Right renal pelvis (tissue), 4 donors: ENCODE results near the gene MYBBP1A. TPM values are rescaled to one million over a fixed set of nuclear protein-coding genes. Genes with fewer than 3 reads are reported as not detected.

Source experiments
- DNase-seq, 4 donors: peaks; one replicate each; pipeline ENCODE4 v3.0.0-alpha.2; 2013; ENCODE audit warnings: low read depth in 4 of 4, low spot score in 3 of 4, missing footprints in 1 of 4
- polyA plus RNA-seq, 4 donors: library from polyadenylated mRNA; unstranded; fragments of 120-200 nt; gene quantifications; one replicate each; pipeline ENCODE4 v1.2.1, GENCODE V29; 2013; ENCODE audit not compliant: insufficient read length in 4 of 4

The MYBBP1A gene
- polyA plus RNA-seq, 4 donors, result 34.7 to 49.4 (median 40.0) TPM

DNA sequence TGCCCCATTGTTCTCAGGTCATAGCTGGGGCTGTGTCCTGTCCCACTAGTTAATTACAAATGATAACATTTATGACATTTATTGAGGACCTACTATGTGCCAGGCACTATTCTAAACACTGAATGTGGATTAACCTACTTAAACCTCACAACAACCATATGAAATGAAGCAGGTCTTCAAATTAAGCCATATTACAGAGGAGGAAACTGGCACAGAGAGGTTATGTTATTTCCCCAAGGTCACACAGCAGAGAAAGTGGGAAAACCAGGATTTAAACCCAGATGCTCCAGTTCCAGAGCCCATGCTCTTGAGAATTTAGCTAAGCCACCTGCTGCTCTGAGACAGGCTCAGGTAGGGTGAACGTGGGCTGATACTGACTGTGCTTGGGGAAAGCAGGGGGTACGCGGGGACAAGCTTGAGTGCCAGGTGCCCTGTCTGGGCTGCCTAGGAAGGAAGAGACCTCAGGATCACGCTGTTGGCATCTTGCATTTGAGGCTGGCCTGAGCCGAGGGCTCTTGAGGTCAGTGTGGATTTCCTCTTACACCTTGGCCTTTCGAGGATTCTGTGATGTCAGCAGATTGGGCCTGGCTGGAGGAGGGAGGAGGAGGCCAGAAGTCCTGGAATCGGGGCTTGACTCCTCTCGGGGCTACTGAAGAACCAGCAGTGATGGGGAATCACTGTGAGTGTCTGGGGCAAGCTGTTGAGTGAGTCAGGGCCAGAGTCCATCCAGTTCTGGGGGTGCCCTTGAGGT is 47.6 kb downstream of the MYBBP1A start:
- DNase-seq, result no peak

DNA sequence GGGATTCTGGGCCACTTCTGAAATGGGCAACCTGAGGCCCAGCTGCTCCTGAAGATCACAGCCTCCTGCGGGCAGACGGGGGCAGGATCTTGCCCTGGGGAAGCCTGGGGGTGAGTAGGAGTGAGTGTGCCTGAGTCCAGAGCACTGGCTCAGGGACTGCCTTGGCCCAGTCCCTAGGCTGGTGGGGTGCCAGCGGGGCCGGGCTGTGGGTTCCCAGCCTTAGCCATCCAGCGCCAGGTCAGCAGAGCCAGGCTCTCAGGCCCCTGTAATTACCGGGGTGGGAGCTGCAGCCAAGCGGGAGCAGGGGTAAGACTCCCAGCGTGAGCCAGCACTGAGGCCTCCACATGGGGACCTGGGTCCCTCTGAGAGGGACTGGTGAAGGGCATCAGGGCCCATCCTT is 48.3 kb downstream of the MYBBP1A start:
- DNase-seq, result no peak

- no peak for DNase-seq
Observed at GRCh38 chr17:4506175-4506813, 48.9 kb downstream of the MYBBP1A start.

DNA sequence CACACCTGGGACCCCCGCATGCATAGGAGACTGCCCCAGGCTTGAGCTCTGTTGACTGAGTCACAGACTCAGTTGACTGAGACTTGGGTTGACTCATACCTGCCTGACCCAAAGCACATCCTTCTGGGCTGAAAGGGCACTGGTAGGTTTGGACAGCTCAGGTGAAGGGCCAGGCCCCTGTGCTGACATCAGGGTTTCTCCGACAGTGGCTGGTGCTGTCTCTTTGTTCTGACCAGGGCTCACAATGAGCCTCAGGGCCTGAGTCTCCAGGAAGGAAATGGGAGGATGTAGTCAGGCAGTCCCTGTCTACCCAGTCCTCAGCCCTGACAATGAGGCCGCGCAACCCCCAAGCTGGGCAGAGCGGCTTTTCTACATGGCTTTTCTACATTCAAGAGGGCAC is 50.0 kb downstream of the MYBBP1A start:
- no peak for DNase-seq

DNA sequence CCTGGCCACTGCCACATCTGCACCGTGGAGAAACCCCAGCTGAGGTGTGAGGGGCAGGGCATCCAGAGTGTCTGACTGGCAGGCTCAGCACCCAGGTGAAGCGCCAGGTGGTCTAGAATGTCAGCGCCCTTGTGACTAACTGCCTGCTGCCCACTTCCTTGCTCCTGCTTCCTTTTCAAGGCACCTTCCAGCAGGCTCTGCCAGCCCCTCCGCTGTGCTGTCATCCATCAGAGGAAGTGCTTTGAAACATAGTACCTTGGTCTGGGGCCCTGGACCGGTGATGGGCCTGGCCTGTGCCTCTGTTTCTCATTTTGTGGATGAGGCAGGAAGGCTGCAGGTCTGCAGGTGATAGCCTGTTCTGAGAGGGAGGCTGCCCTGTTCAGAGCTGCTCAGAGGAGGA is 51.0 kb downstream of the MYBBP1A start:
- DNase-seq, result no peak

GRCh38 chr17:4503283-4504025 is 51.7 kb downstream of the MYBBP1A start:
- DNase-seq, result no peak

GRCh38 chr17:4502466-4503154 is 52.6 kb downstream of the MYBBP1A start:
- DNase-seq, result no peak

DNA sequence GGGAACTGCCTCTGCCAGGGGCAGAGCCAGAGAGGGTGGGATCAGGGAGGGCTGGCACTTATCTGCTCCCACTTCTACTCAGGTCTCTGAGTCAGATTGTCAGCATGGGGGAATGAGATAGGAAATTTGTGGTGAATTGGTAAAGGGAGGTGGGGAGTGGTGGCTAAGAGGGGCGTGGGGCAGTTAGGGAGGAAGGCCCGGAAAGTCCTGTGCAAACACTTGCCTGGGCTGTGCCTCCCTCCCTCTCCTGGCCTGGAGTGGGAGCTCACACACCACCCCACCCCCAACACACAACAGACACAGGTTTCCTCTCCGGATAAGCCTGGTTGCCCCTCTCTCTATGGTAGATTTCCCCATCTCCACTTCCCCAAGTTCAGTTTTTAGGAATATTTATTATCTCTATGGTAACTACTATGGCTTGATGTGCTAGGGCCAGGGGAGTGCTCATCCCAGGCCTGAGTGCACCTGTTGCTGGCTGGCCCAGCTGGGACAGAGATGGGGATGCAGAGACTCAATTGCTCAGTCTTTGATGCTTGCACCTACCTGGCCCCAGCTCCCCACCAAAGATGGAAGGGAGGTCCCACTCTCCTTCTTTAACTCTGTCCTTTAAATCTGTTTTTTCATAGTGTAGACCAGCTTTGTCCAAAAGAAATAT is 53.8 kb downstream of the MYBBP1A start:
- no peak for DNase-seq

DNA sequence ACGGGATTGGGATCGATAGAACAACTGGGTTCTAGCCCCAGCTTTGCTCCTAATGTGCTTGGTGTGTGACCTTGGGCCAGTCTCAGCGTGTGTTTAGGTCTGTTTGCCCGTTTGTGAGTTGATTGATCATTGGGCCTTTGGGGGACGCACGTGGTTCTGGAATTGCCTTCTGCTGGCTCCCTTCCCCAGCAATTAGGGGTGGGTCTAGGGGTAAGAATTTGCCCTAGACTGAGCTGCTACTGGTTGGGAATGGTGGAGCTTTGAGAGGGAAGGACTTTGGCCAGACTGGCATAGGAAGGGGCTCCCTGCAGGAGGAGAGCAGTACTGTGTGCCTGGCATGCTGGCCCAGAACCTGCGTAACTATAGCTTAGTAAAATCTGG is 55.0 kb downstream of the MYBBP1A start:
- DNase-seq, result no peak

GRCh38 chr17:4499431-4500190 is 55.6 kb downstream of the MYBBP1A start:
- no peak for DNase-seq

DNA sequence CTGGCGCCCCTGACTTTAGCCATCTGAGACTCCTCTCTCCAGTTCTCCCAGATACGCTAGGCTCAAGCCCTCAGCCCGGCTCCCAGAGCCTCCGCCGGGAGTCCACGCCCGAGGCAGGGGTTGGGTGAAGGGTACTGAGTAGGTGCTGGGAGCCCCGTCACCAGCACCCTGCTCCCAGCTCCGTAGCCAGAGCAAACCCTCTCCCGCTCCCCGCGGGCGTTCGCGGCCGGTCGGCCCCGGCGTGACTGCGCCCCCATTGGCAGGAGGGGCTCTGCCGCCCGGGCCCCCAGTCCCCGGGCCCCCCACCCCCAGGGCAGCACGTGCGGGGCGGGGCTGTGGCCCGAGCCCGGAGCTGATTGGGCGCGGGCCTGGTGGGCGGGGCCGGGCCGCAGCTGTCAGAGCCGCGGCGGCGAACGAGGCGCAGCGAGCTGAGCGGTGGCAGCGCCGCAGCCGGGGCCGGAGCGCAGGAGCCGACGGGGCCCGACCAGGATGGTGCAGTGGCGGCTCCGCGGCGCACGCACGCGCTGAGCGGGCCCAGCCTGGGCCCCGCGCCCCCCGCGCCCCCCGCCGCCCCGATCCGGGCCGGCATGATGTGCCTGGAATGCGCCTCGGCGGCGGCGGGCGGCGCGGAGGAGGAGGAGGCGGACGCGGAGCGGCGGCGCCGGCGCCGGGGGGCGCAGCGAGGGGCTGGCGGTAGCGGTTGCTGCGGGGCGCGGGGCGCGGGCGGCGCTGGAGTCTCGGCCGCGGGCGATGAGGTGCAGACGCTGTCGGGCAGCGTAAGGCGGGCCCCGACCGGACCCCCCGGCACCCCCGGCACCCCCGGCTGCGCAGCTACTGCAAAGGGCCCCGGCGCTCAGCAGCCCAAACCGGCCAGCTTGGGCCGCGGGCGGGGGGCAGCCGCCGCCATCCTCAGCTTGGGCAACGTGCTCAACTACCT is 56.5 kb downstream of the MYBBP1A start, which contains the start of gene SPNS2:
Gene SPNS2, plus strand, starts transcription at position 421 of the 937 bp plus-strand sequence. Its CDS starts 167 bp downstream, at position 588.
- no peak for DNase-seq

DNA sequence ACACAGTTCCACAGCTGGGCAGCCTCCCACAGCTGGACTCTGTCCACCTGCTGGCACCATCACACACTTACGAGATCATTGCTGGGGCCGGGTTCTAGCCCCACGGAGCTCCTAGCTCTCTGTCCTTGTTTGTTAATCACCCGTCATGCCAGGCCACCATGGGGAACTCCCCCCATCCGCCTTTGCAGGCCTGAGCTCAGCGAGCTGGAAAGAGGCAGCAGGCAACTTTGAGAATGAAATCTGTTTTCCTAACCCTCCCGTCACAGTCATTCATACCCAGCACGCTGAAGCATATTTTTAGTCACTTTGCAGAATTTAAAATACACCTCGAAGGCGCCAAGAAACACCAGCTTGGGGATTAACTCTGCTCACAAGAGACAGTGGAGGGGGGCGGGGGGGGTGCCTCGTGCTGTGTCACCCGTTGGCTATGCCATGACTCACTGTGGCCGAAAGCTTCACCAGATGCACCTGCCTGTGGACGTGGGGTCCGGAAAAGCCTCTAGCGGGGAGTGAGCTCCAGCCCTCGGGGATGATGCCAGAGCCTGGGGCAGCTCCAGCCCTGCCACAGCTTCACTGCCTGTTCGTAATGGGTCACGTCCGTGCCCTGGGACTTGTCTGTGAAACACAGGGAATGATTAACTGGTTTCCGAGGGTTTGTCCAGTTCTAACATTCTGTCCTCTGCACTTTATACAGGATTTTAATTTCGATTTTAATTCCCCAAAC is 57.9 kb downstream of the MYBBP1A start:
- no peak for DNase-seq

- DNase-seq, result peak in 2 of 4 donors; percentile 67
Observed at GRCh38 chr17:4492721-4493561, 62.2 kb downstream of the MYBBP1A start.

DNA sequence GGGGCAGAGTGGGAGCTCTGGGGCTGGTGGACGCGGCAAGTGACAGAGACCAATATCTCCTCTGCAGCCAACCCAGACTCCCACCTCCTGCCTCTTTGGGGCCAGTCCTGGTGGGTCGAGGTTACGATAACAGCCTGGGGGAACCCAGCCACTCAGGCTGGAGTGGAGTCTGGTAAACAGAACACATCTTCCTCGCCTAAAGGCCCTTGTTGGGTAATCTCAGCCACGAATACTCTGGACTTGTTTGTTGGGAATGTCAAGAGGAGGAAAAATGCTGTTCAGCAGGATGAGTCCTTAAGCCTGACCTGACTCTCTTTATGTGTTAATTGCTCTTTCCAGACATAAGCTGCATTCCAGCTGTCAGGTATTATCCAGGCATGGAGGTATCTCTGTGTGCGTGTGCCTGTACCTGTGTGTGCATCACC is 64.5 kb downstream of the MYBBP1A start:
- no peak for DNase-seq

DNA sequence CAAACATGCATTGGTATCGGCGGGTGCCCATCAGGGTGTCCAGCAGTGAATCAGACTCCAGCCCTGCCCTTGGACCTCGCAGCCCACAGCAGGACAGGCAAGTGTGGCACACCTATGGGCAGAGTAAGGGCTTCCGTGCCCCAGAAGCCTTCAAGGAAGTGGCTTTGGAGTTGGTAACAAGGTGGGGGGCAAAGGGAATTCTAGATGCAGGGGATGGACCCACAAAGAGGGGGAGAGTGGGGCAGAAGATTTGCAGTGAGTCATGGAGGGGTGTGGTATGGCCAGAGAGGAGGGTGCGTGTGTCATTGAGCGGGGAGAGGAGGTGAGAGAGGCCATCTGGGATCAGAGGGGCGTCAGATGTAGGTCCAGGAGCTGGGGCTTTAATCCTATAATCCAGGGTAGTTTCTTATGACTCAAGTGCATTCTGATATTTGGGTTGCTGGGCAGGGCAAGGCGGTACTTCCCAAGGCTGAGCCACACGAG is 65.0 kb downstream of the MYBBP1A start:
- DNase-seq, result no peak

DNA sequence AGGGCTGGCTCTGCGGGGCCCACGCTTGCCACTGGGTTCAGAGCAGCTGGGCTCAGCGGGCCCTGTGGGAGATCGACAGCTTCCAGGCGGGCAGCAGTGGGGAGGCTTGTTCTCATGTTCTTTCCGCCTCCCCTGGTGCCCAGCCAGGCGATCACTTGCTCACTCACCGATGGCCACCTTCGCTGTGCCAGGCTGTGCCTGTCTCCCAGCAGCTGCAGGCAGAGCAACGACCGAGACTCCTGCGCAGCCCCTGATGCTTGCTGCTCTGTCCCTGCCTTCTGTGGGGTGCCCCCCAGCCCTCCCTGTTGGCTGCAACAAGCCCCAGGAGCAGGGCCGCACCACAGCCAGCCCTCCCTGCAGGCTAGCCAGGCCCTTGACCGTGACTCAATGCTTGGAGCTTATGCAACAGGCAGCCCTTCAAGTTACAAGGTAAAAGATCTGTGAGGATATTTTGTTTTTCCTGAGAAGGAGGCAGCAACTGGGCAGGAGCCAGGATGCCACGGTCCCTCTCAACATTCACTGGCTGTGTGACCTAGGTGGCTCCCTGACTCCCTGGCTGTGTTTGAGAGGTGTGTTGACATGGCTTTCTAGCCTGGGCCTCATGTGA is 66.1 kb downstream of the MYBBP1A start:
- no peak for DNase-seq
